ENCODE results near the gene PRKCH. TPM values are rescaled to one million over a fixed set of nuclear protein-coding genes. Genes with fewer than 3 reads are reported as not detected.

PRKCH gene
- polyA plus RNA-seq, 3 donors: 3.6 to 6.2 (median 5.4) TPM

DNA sequence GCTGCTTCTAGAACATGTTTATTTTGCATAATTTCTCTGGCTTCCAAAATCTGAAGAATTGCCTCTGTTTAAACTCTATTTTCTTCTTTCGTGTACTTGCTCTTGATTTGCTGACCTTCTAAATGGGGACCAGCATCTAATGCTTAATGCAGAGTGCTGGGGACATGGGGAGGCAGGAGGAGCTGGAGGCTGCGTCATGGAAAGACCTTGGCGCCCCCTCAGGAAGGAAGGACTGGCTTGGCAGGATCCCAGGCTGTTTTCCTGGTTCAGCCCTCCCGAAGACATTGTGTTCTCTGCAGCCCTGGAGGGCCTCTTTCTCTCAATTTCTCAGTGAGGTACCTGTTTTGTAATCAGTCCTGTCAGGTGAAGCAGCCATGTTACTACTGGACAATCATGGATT lies 5.5 kb downstream of the PRKCH start:
- Mint-ChIP-seq H3K9me3 (peaks cover 0 to 4% (median 0%) of the 10 kb centered on the region in 7 donors), H3K27ac (peak overlapping the region in 2 of 7 donors; percentile 64 to 74), H3K27me3 (ENCODE audit: low read depth in 3 of 3) (peaks cover 8 to 17% (median 16%) of the 10 kb centered on the region in 3 donors), H3K4me3 (no peak overlapping the region), H3K36me3 (peaks cover 0 to 11% of the 10 kb centered on the region in 2 donors), H3K4me1 (peaks cover 48% of the 10 kb centered on the region)
- 23% methylated on average over 3 of the region's 4 CpGs for WGBS (ENCODE audit: insufficient coverage)
- intact Hi-C loops (cut with micrococcal nuclease): no loop called here
- Histone ChIP-seq H3K27ac (ENCODE audit: low read depth in 1 of 2, low read length in 2 of 2) (no peak overlapping the region), H3K36me3 (replicated peaks in 1 of 2; ENCODE audit: control insufficient read depth in 1 of 2, insufficient read depth in 2 of 2, low read length in 2 of 2) (no peaks in the 10 kb centered on the region), H2AFZ (ENCODE audit: insufficient read depth, low read depth, low read length, poor library complexity, severe bottlenecking) (no peak overlapping the region), H3K4me2 (replicated peaks; ENCODE audit: extremely low read depth, low read length, poor library complexity, severe bottlenecking) (no peak overlapping the region), H3K4me1 (ENCODE audit: control insufficient read depth in 1 of 2, insufficient read depth in 2 of 2, low read length in 2 of 2) (peaks cover 36 to 41% of the 10 kb centered on the region in 2 donors), H3K9ac (ENCODE audit: insufficient read depth, low read length, poor library complexity, severe bottlenecking) (no peak overlapping the region), H3K4me3 (replicated peaks in 1 of 3; ENCODE audit: low read depth in 2 of 3, low read length in 3 of 3) (no peak overlapping the region), H4K20me1 (ENCODE audit: insufficient read depth, low read length) (no peaks in the 10 kb centered on the region), H3K9me3 (replicated peaks in 1 of 2; ENCODE audit: control insufficient read depth in 1 of 2, insufficient read depth in 1 of 2, low read length in 2 of 2) (no peaks in the 10 kb centered on the region), H3K79me2 (ENCODE audit: insufficient read depth, low read length) (peaks cover 31% of the 10 kb centered on the region), H3K27me3 (ENCODE audit: control insufficient read depth in 2 of 2, insufficient read depth in 2 of 2, low read length in 2 of 2) (peaks cover 4 to 11% of the 10 kb centered on the region in 2 donors)
- TF ChIP-seq, protein P1, sequence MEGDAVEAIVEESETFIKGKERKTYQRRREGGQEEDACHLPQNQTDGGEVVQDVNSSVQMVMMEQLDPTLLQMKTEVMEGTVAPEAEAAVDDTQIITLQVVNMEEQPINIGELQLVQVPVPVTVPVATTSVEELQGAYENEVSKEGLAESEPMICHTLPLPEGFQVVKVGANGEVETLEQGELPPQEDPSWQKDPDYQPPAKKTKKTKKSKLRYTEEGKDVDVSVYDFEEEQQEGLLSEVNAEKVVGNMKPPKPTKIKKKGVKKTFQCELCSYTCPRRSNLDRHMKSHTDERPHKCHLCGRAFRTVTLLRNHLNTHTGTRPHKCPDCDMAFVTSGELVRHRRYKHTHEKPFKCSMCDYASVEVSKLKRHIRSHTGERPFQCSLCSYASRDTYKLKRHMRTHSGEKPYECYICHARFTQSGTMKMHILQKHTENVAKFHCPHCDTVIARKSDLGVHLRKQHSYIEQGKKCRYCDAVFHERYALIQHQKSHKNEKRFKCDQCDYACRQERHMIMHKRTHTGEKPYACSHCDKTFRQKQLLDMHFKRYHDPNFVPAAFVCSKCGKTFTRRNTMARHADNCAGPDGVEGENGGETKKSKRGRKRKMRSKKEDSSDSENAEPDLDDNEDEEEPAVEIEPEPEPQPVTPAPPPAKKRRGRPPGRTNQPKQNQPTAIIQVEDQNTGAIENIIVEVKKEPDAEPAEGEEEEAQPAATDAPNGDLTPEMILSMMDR (IDR thresholded peaks at IDR 0.05): no peak
- no peak for DNase-seq

DNA sequence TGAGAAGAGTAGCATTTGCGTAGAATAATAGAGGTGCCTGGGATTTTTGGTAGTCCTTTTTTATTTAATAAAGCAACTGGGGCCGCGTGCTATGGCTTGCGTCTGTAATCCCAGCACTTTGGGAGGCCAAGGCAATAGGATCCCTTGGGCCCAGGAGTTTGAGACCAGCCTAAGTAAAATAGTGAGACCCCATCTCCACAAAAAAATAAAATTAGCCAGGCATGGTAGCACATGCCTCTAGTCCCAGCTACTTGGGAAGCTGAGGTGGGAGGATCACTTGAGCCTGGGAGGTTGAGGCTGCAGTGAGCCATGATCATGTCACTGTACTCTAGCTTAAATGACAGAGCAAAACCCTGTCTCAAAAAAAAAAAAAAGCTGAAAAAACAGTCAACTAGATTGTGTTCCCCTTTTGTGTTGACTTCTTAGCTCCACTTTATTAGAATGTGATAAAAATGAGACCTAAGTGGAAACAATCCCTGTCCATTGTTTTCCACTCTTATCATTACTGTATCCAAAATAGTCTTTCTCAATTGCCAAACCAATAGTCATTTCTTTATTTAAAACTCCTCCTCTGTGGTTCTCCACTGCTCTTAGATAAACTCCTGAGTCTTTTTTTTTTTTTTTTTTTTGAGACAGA lies 7.4 kb downstream of the PRKCH start:
- WGBS (ENCODE audit: insufficient coverage): 100% methylated on average over 1 of the region's 4 CpGs
- Mint-ChIP-seq H3K4me3 (peak overlapping the region in 1 of 2 donors; percentile 35), H3K27me3 (ENCODE audit: low read depth in 3 of 3) (peaks cover 1 to 2% (median 1%) of the 10 kb centered on the region in 3 donors), H3K4me1 (peaks cover 30% of the 10 kb centered on the region), H3K36me3 (peaks cover 0 to 6% of the 10 kb centered on the region in 2 donors), H3K27ac (peak overlapping the region; percentile 50 to 88 (median 75)), H3K9me3 (peaks cover 0 to 2% (median 0%) of the 10 kb centered on the region in 7 donors)
- peak overlapping the region; percentile 12 to 37 for H3K27ac ChIP-seq (ENCODE audit: low read depth in 1 of 2, low read length in 2 of 2)
- H4K20me1 ChIP-seq (ENCODE audit: insufficient read depth, low read length): no peaks in the 10 kb centered on the region
- peaks cover 26 to 29% of the 10 kb centered on the region in 2 donors for H3K4me1 ChIP-seq (ENCODE audit: control insufficient read depth in 1 of 2, insufficient read depth in 2 of 2, low read length in 2 of 2)
- no peaks in the 10 kb centered on the region for H3K9me3 ChIP-seq (replicated peaks in 1 of 2; ENCODE audit: control insufficient read depth in 1 of 2, insufficient read depth in 1 of 2, low read length in 2 of 2)
- H3K9ac ChIP-seq (ENCODE audit: insufficient read depth, low read length, poor library complexity, severe bottlenecking): no peak overlapping the region
- intact Hi-C loops (cut with micrococcal nuclease): no loop called here
- peak in 2 of 3 donors; percentile 25 to 47 for DNase-seq
- TF ChIP-seq, protein P1 (IDR thresholded peaks at IDR 0.05): no peak
- no peak overlapping the region for H3K4me2 ChIP-seq (replicated peaks; ENCODE audit: extremely low read depth, low read length, poor library complexity, severe bottlenecking)
- H3K79me2 ChIP-seq (ENCODE audit: insufficient read depth, low read length): peaks cover 30% of the 10 kb centered on the region
- no peaks in the 10 kb centered on the region for H3K27me3 ChIP-seq (ENCODE audit: control insufficient read depth in 2 of 2, insufficient read depth in 2 of 2, low read length in 2 of 2)
- H3K4me3 ChIP-seq (replicated peaks in 1 of 3; ENCODE audit: low read depth in 2 of 3, low read length in 3 of 3): no peak overlapping the region
- no peaks in the 10 kb centered on the region for H3K36me3 ChIP-seq (replicated peaks in 1 of 2; ENCODE audit: control insufficient read depth in 1 of 2, insufficient read depth in 2 of 2, low read length in 2 of 2)
- H2AFZ ChIP-seq (ENCODE audit: insufficient read depth, low read depth, low read length, poor library complexity, severe bottlenecking): no peak overlapping the region

Data from CD14-positive monocyte (primary cell).